GM12878 (cell line): ENCODE data around the gene HSD17B1. TPM values are rescaled to one million over a fixed set of nuclear protein-coding genes. Genes with fewer than 3 reads are reported as not detected.
A peak's percentile ranks its signal among the peaks of the same experiment; 100 is the strongest.

Experiments used
- ATAC-seq: fragments of 200-7000 bp; cut with Tn5 transposase; 3 replicates; pipeline ENCODE4 v1.9.1; 2020; ENCODE audit warnings: mild to moderate bottlenecking, moderate library complexity
- BruUV-seq: library from RNA; stranded (reverse); fragments of 400-500 nt; replicated peaks from 2 replicates; lab custom pipeline; 2021; lab: Mats Ljungman, UMichigan
- CTCF ChIA-PET: fragments of 300-600 bp; sonication (Branson Sonifier 250); formaldehyde crosslinking; extraction: SDS; loops from one replicate; lab custom pipeline; 2021; ENCODE audit warnings: inconsistent platforms; lab: Yijun Ruan, JAX
- POLR2A ChIA-PET: fragments of 350-600 bp; formaldehyde crosslinking; extraction: SDS; loops from one replicate; lab custom pipeline; 2021; ENCODE audit warnings: inconsistent platforms; lab: Charles Lee
- RAD21 ChIA-PET: fragments of 300-600 bp; sonication (Branson Sonifier 250); formaldehyde crosslinking; loops from one replicate; lab custom pipeline; 2023; ENCODE audit warnings: antibody characterized with exemption; ENCODE audit not compliant: unreplicated experiment; lab: Charles Lee
- SMC1A ChIA-PET: fragments of 300-600 bp; sonication (Branson Sonifier 250); formaldehyde crosslinking; loops from one replicate; lab custom pipeline; 2023; ENCODE audit not compliant: unreplicated experiment, uncharacterized antibody; lab: Charles Lee
- DNase-seq: peaks from one replicate; pipeline ENCODE4 v3.0.0-alpha.2; 2011; ENCODE audit warnings: low read depth, low spot score
- FAIRE-seq: peaks from 3 replicates; lab custom pipeline; 2011; peaks lifted over from hg19 to GRCh38; lab: Jason Lieb, UNC
- H2AFZ ChIP-seq: 2 replicates; pipeline ENCODE4 v1.6.0; 2011; ENCODE audit warnings: low read depth, low read length, control low read depth; ENCODE audit not compliant: control insufficient read depth
- H3K27ac ChIP-seq: 2 replicates; pipeline ENCODE4 v1.5.1; 2011; ENCODE audit warnings: control low read depth; ENCODE audit not compliant: control insufficient read depth, insufficient read depth
- H3K27me3 ChIP-seq, 2 experiments: replicated peaks in 1 of 2; 2 replicates each; pipeline versions ENCODE4 v1.6.0 to v1.6.1; 2011; ENCODE audit warnings: low read length in 1 of 2; ENCODE audit not compliant: control insufficient read depth in 2 of 2, insufficient read depth in 2 of 2
- H3K36me3 ChIP-seq, 2 experiments: 2 replicates each; pipeline ENCODE4 v1.5.1; 2011; ENCODE audit warnings: low read length in 1 of 2; ENCODE audit not compliant: control insufficient read depth in 2 of 2, insufficient read depth in 2 of 2
- H3K4me1 ChIP-seq: 2 replicates; pipeline ENCODE4 v1.6.1; 2011; ENCODE audit warnings: mild to moderate bottlenecking, low read length, moderate library complexity, mixed read lengths; ENCODE audit not compliant: control insufficient read depth, insufficient read depth
- H3K4me2 ChIP-seq: 2 replicates; pipeline ENCODE4 v1.6.0; 2011; ENCODE audit warnings: control low read depth; ENCODE audit not compliant: control insufficient read depth, insufficient read depth
- H3K4me3 ChIP-seq: fragments of 200-600 bp; sonication (generic); 2 replicates; pipeline ENCODE4 v1.5.1; 2016
- H3K79me2 ChIP-seq: 2 replicates; pipeline ENCODE4 v1.6.0; 2011; ENCODE audit warnings: low read length; ENCODE audit not compliant: control insufficient read depth, insufficient read depth
- H3K9ac ChIP-seq: 2 replicates; pipeline ENCODE4 v1.8.0; 2011; ENCODE audit warnings: low read length, control low read depth, mixed read lengths; ENCODE audit not compliant: control insufficient read depth, insufficient read depth
- H3K9me3 ChIP-seq: replicated peaks from 3 replicates; pipeline ENCODE4 v1.5.1; 2011; ENCODE audit warnings: mild to moderate bottlenecking, low read length; ENCODE audit not compliant: control insufficient read depth, insufficient read depth
- H4K20me1 ChIP-seq: 2 replicates; pipeline ENCODE4 v1.6.0; 2011; ENCODE audit not compliant: control insufficient read depth, insufficient read depth
- DPF2 ChIP-seq: fragments of 450-650 bp; IDR thresholded peaks from 2 replicates; pipeline ENCODE4 v1.6.1; 2017; ENCODE audit warnings: mild to moderate bottlenecking
- NFXL1 ChIP-seq: fragments of 450-650 bp; IDR thresholded peaks from 2 replicates; pipeline ENCODE4 v1.6.1; 2017; ENCODE audit warnings: antibody characterized with exemption, mild to moderate bottlenecking, borderline replicate concordance
- NRF1 ChIP-seq: conservative IDR thresholded peaks from 2 replicates; pipeline ENCODE4 v1.6.1; 2011; ENCODE audit warnings: mild to moderate bottlenecking, low read depth, low read length, improper control_type of control experiment
- SIX5 ChIP-seq: IDR thresholded peaks from 2 replicates; pipeline ENCODE4 v1.6.1; 2011; ENCODE audit warnings: mild to moderate bottlenecking, low read depth, low read length, moderate library complexity; ENCODE audit not compliant: severe bottlenecking
- SMAD5 ChIP-seq: IDR thresholded peaks from 2 replicates; pipeline ENCODE4 v1.6.1; 2016; ENCODE audit warnings: antibody characterized with exemption, low read depth
- STAT3 ChIP-seq: IDR thresholded peaks from 2 replicates; pipeline ENCODE4 v1.6.1; 2011; ENCODE audit warnings: low read depth, low read length, improper control_type of control experiment
- TCF3 ChIP-seq: IDR thresholded peaks from 2 replicates; pipeline ENCODE4 v1.6.1; 2012; ENCODE audit warnings: low read depth, mild to moderate bottlenecking, low read length, borderline replicate concordance; ENCODE audit not compliant: insufficient read depth
- WGBS: methylation state at CpG from one replicate; pipeline ENCODE4 v1.1.6; 2016; ENCODE audit warnings: low lambda C conversion rate; ENCODE audit not compliant: insufficient replicate concordance, insufficient coverage; ENCODE audit errors: missing lambda C conversion rate; 5-methylcytosine and 5-hydroxymethylcytosine counted together
- in situ Hi-C: fragments of 300-500 bp; cut with MboI; formaldehyde crosslinking; loops from 9 replicates; pipeline ENCODE4 v1.14.3; 2018; ENCODE audit warnings: mixed read lengths
- intact Hi-C: fragments of 100-400 bp; cut with micrococcal nuclease; formaldehyde crosslinking; loops from one replicate; pipeline ENCODE4 v1.14.2; 2022; ENCODE audit not compliant: unreplicated experiment
- polyA plus RNA-seq, 11 experiments: library from polyadenylated mRNA; depleted of rRNA in 4 of 11; unstranded in 6 of 11; stranded (reverse) in 5 of 11; fragments of >200 nt; fragmentation: Nextera tagmentation in 4 of 11; fragmentation: Illumina TruSeq in 1 of 11; extraction: Ambion mirVana in 4 of 11; extraction: Trizol in 1 of 11; gene quantifications; 1 replicate in 1 of 11; 2 replicates in 10 of 11; pipeline versions ENCODE4 v1.2.1 to v1.2.3, GENCODE V29; 2011 to 2016; ENCODE audit warnings: inconsistent platforms in 2 of 11, missing spikeins in 2 of 11, low read depth in 1 of 11
- total RNA-seq, 4 experiments: library from RNA; depleted of rRNA in 3 of 4; stranded (reverse); fragments of >200 nt in 3 of 4; fragmentation: Illumina TruSeq in 1 of 4; extraction: Trizol in 1 of 4; gene quantifications; 2 replicates each; pipeline versions ENCODE4 v1.2.1 to v1.2.3, GENCODE V29; 2013 to 2021
- TF ChIP-seq, protein P1 (sequence below): fragments of 450-650 bp; formaldehyde crosslinking; IDR thresholded peaks from 2 replicates; pipeline ENCODE4 v1.4.0; 2020; ENCODE audit warnings: mild to moderate bottlenecking, moderate library complexity
- TF ChIP-seq, protein P2 (sequence below): IDR thresholded peaks from 2 replicates; pipeline ENCODE4 v1.6.1; 2012; ENCODE audit warnings: low read length, inconsistent platforms
- TF ChIP-seq, protein P3 (sequence below): fragments of 450-650 bp; IDR thresholded peaks from 2 replicates; pipeline ENCODE4 v1.6.1; 2017; ENCODE audit warnings: mild to moderate bottlenecking
- TF ChIP-seq, protein P4 (sequence below): fragments of 450-650 bp; IDR thresholded peaks from 2 replicates; pipeline ENCODE4 v1.6.1; 2017; ENCODE audit warnings: antibody characterized with exemption, mild to moderate bottlenecking, moderate library complexity
- TF ChIP-seq, protein P5 (sequence below): IDR thresholded peaks from 2 replicates; pipeline ENCODE4 v1.6.1; 2011; ENCODE audit warnings: low read depth, low read length, improper control_type of control experiment, borderline replicate concordance

Gene HSD17B1
- total and polyA plus RNA-seq, 10 of the 15 experiments (the other 5 are each of a cell fraction or from before 2014, with no cell fraction given) = 0.15 to 1.1 (median 0.42) TPM

DNA sequence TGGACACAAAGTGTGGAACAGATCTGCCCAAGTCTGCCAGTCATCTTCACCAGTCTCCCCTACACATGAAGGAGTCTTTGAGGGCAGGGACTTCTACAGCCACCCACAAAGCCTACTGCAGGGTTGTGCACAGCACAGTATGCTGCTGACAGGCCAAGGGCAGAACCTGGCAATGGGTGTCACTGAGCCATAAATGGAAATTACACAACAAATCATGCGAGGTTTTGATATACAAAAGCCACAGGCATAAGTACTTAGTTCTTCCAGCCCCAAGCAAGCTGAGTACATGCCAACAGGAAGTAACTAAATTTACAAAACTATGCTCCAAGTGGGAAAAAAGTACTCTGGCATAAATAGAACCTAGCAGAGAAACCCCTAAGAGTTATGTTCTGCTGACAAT lies 32.6 kb downstream of the HSD17B1 start:
- H3K79me2 ChIP-seq = peaks cover 3% of the 10 kb centered on the region
- peaks cover 35% of the 10 kb centered on the region for H3K4me1 ChIP-seq
- H3K36me3 ChIP-seq = peaks cover 30 to 56% of the 10 kb centered on the region in 2 experiments
- DNase-seq = no peak
- no peaks in the 10 kb centered on the region for H4K20me1 ChIP-seq
- 44% methylated on average over 1 of the region's 1 CpG for WGBS
- intact Hi-C loops (no loop called here), in situ Hi-C loops (no loop called here)
- no peak overlapping the region for H3K4me2 ChIP-seq
- RAD21 ChIA-PET = interaction anchor here (0.6 to 3.6 kb wide), 7 partner anchors 7 to 125 kb away, joined by 3 to 30 read pairs (median 6); partner anchors contain the start of genes PLEKHH3, PSMC3IP, RETREG3 and TUBG1
- CTCF ChIA-PET = interaction anchor here (1.4 to 3.4 kb wide), 3 partner anchors 23 to 94 kb away, joined by 6 to 34 read pairs (median 11); partner anchors contain the start of genes PLEKHH3, RETREG3 and TUBG1
- BruUV-seq = no TSS peak
- no peaks in the 10 kb centered on the region for H3K9me3 ChIP-seq
- no peak for ATAC-seq
- no peak overlapping the region for H2AFZ ChIP-seq
- H3K4me3 ChIP-seq = no peak overlapping the region
- no peak overlapping the region for H3K9ac ChIP-seq
- POLR2A ChIA-PET = interaction anchor here (0.6 to 3.0 kb wide), 7 partner anchors 14 to 132 kb away, joined by 3 to 18 read pairs (median 8); partner anchors contain the start of genes NAGLU, PLEKHH3, RETREG3 and TUBG1
- SMC1A ChIA-PET = interaction anchor here (1.7 to 7.1 kb wide), 3 partner anchors 21 to 95 kb away, joined by 3 to 69 read pairs (median 14); partner anchors contain the start of genes CCR10, PLEKHH3, RETREG3 and TUBG1
- H3K27me3 ChIP-seq = no peaks in the 10 kb centered on the region
- no peak for FAIRE-seq
- H3K27ac ChIP-seq = peak overlapping the region; percentile 60; the same call in 1 of the 2 replicates
- TF ChIP-seq, protein P1, sequence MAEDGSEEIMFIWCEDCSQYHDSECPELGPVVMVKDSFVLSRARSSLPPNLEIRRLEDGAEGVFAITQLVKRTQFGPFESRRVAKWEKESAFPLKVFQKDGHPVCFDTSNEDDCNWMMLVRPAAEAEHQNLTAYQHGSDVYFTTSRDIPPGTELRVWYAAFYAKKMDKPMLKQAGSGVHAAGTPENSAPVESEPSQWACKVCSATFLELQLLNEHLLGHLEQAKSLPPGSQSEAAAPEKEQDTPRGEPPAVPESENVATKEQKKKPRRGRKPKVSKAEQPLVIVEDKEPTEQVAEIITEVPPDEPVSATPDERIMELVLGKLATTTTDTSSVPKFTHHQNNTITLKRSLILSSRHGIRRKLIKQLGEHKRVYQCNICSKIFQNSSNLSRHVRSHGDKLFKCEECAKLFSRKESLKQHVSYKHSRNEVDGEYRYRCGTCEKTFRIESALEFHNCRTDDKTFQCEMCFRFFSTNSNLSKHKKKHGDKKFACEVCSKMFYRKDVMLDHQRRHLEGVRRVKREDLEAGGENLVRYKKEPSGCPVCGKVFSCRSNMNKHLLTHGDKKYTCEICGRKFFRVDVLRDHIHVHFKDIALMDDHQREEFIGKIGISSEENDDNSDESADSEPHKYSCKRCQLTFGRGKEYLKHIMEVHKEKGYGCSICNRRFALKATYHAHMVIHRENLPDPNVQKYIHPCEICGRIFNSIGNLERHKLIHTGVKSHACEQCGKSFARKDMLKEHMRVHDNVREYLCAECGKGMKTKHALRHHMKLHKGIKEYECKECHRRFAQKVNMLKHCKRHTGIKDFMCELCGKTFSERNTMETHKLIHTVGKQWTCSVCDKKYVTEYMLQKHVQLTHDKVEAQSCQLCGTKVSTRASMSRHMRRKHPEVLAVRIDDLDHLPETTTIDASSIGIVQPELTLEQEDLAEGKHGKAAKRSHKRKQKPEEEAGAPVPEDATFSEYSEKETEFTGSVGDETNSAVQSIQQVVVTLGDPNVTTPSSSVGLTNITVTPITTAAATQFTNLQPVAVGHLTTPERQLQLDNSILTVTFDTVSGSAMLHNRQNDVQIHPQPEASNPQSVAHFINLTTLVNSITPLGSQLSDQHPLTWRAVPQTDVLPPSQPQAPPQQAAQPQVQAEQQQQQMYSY = no peak
- TF ChIP-seq NRF1 = no peak
- TF ChIP-seq, protein P2, sequence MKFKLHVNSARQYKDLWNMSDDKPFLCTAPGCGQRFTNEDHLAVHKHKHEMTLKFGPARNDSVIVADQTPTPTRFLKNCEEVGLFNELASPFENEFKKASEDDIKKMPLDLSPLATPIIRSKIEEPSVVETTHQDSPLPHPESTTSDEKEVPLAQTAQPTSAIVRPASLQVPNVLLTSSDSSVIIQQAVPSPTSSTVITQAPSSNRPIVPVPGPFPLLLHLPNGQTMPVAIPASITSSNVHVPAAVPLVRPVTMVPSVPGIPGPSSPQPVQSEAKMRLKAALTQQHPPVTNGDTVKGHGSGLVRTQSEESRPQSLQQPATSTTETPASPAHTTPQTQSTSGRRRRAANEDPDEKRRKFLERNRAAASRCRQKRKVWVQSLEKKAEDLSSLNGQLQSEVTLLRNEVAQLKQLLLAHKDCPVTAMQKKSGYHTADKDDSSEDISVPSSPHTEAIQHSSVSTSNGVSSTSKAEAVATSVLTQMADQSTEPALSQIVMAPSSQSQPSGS = no peak
- TF ChIP-seq, protein P3, sequence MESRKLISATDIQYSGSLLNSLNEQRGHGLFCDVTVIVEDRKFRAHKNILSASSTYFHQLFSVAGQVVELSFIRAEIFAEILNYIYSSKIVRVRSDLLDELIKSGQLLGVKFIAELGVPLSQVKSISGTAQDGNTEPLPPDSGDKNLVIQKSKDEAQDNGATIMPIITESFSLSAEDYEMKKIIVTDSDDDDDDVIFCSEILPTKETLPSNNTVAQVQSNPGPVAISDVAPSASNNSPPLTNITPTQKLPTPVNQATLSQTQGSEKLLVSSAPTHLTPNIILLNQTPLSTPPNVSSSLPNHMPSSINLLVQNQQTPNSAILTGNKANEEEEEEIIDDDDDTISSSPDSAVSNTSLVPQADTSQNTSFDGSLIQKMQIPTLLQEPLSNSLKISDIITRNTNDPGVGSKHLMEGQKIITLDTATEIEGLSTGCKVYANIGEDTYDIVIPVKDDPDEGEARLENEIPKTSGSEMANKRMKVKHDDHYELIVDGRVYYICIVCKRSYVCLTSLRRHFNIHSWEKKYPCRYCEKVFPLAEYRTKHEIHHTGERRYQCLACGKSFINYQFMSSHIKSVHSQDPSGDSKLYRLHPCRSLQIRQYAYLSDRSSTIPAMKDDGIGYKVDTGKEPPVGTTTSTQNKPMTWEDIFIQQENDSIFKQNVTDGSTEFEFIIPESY = no peak
- TF ChIP-seq TCF3 = no peak
- no peak for TF ChIP-seq NFXL1
- TF ChIP-seq STAT3 = no peak
- TF ChIP-seq, protein P4, sequence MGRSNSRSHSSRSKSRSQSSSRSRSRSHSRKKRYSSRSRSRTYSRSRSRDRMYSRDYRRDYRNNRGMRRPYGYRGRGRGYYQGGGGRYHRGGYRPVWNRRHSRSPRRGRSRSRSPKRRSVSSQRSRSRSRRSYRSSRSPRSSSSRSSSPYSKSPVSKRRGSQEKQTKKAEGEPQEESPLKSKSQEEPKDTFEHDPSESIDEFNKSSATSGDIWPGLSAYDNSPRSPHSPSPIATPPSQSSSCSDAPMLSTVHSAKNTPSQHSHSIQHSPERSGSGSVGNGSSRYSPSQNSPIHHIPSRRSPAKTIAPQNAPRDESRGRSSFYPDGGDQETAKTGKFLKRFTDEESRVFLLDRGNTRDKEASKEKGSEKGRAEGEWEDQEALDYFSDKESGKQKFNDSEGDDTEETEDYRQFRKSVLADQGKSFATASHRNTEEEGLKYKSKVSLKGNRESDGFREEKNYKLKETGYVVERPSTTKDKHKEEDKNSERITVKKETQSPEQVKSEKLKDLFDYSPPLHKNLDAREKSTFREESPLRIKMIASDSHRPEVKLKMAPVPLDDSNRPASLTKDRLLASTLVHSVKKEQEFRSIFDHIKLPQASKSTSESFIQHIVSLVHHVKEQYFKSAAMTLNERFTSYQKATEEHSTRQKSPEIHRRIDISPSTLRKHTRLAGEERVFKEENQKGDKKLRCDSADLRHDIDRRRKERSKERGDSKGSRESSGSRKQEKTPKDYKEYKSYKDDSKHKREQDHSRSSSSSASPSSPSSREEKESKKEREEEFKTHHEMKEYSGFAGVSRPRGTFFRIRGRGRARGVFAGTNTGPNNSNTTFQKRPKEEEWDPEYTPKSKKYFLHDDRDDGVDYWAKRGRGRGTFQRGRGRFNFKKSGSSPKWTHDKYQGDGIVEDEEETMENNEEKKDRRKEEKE = no peak
- no peak for TF ChIP-seq SMAD5
- no peak for TF ChIP-seq DPF2
- TF ChIP-seq, protein P5, sequence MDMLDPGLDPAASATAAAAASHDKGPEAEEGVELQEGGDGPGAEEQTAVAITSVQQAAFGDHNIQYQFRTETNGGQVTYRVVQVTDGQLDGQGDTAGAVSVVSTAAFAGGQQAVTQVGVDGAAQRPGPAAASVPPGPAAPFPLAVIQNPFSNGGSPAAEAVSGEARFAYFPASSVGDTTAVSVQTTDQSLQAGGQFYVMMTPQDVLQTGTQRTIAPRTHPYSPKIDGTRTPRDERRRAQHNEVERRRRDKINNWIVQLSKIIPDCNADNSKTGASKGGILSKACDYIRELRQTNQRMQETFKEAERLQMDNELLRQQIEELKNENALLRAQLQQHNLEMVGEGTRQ = no peak
- TF ChIP-seq SIX5 = no peak
